Activated T-cell treated with anti-CD3 and anti-CD28 coated beads, Interleukin-2, amount 50 U/mL, for 48 hours (primary cell): ENCODE measurements around the gene GOLGA6A.
"Not testable (repeated sequence)": the region's sequence is repeated elsewhere in the genome, so short reads cannot be mapped to it uniquely, and the experiment has no call there.

Experiments
- DNase-seq, 2 experiments: peaks; one replicate each; pipeline ENCODE4 v3.0.0-alpha.2; 2020

The GOLGA6A gene

DNA sequence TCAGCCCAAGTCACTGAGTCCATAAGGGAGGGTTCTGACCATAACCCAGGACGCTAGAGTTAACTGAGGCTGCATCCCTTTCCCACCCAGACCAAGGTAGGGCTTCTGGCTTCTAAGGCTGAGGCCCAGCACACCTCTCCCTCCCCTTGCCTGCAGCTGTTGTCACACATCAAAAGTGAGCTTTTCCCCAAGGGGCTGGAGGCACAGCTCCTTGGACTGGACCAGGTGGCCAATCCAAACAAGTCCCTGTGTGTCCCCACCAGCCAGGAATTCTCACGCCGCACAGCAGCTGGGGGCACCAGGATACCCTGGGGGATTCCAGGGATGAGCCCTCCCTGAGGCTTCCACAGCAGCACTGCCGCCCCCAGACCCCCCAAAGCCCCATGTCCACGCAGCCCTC, 25.8 kb upstream of the GOLGA6A start:
- no peak for DNase-seq

DNA sequence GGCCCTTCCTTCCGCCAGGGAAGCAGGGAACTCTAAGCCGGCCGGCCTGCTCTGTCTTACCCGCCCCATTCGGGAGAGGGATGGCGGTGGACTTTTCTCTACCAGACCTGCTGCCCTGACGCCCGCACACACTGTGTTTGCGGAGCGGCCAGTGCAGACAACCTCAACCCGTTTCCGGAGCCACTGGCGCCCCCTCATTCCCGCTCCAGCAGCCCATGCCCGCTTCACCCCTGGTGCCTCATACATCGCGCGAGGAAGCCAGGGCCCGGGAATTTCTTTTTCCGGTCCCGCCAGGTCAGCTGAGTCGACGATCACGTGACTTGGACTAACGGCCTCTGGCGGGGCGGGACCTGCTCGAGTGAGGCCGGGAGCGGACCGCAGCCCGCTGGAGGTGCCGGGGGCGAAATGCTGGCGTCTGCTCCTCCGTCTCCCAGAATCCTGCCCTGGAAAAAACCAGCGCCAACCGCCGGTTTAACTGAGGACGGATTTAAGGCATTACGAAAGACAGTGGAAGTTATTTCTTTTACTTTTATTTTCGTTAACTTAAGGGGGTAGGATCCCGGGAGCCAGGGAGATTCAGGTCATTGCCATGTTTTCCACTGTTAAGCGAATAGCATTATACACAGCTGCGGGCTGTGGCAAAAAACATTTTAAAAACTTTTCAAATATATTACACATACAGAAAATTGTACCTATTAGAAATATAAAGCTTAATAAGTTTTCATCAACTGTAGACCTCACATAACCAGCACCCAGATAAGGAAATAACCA, 17.8 kb upstream of the GOLGA6A start:
- DNase-seq: peak; percentile 92 to 94

DNA sequence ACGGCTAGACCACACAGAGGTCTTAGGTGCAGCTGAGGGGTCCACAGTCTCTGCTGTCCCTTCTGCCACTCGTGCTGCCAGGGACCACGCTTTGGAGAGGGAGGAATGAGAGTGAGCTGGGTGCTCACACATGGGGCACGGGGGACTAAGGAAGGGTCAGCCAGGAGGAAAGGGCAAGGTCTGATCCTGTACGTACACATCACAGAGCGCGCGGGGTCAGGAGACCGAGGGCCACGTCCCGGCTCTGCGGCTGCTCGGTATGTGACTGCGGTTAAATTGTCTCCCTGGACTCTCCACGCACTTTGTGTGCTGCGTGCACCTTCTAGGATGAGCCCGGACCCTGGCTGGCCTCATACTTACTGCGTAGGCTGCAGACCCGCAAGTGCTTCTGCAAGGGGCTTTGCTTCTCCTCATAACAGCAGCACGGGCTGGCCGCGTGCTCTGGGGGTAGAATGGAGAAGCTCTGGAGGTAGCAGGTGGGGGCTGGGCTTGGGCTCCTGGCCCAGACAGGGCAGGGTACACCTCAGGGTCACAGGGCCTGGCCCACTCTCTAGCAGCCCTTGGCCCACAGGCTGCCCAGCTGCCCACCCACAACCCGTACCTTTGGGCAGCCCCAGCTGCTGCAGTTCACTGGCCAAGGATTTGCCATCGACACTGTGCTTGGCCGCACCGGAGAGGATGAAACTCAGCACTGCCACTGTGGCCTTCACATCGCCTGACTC, 14.6 kb upstream of the GOLGA6A start:
- DNase-seq: not testable (repeated sequence)

DNA sequence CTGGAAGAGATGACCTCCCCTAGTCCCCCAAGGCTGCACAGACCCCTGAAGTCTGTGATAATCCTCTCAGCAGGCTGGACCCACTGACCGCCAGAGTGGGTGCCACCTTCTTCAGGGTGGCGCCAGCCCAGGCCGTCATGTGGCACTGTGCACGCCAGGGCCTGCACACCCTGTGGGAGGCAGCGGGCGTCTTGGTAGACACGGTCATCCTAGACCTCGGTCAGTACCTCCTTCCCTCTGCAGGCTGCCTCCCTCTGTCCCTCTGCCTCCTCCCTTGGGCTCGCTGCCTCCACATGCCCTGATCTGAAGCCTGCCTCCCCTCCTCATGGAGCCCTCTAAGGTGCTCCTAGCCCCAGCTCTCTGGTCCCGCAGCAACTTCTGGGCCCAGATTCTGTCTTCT, 13.3 kb upstream of the GOLGA6A start:
- DNase-seq: not testable (repeated sequence)

DNA sequence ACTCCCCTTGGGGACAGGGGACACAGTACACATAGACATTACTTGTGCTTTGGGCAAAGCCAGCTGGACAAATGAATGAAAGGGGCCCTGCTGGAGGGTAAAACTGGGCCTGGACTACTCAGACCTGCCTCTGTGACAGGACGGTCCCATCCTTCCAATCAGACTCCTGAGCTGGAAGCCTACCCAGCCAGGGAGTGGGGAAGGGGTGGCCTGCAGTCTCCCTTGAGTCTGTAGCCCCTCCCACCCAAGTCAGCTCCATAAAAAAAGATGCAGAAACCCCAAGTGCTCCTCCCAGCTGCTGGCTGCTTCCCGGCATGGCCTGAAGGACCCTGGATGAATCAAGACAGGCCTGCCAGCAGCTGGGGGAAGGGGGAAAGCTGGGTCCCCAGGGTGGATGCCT, 12.2 kb upstream of the GOLGA6A start:
- not testable (repeated sequence) for DNase-seq

DNA sequence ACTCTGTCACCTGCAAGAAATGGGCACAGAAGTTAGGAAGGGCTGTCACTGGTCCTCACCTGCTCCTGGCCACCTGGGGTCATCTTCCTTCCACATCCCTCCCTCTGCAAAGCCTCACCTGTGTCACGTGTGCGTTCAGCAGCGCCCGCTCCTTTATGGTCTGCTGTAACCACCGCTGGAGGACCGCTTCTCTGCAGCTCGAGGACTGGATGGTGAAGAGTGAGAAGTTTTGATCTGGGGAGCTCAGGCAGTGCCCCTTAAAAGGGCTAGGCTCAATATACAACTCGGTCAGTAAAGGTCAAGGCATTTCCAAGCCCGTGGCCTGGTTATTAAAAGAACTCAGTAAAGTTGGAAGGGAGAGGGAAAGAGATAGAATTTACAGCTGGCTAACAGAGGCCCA, 6.6 kb downstream of the GOLGA6A start:
- DNase-seq: not testable (repeated sequence)

DNA sequence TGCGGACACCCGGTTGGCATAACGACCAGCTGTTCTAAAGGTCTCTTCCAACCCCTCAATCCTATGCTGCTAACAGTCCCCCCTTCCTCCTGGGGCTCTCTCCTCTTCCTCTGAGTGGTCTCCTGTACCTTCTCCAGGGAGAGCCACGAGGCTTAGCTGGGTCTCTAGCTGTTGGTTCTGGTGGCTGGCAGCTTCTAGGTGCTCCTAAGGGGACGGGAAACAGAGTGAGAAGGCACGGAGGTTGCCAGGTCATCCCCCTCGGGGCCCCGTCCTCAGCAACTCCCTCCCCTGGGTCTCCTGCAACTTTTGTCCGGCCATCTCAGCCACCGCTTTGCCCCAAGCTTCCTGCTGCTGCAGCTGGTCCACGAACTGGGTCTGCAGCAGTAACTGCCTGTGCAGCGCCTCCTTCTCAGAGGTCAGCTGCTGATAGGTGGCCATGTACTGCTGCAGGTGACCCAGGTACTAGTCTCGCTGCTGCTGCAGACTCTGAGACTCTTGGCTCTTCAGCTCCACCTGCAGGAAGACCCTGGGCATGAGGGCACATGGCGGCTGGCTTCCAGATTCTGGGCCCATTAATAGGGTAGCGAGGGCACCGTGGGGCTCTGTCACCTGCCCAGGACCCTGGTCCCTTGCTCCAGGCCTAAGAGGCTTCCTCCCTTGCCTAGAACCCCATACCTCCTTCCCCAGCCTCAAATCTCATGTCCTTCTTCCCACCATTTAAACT, 9.6 kb downstream of the GOLGA6A start:
- DNase-seq: peak; percentile 45 to 56

DNA sequence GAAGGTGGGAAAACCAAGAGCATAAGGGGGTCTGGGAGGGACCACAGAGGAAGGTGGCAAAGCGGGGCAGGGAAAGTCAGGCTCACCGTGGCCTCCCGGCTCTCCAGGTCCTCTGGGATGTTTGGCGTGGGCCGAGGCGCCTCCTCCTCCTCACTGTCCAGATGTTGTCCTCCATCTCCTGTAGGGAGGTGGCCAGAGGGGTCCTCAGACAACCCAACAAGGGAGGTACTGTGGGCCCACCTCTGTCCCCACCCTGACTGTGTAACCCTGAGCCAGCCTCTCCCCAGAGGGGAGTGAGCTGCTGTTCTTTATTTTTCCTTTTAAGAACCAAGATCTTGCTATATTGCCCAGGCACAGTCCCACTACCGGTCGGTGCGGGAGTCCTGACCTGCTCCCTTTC, 10.2 kb downstream of the GOLGA6A start:
- not testable (repeated sequence) for DNase-seq

DNA sequence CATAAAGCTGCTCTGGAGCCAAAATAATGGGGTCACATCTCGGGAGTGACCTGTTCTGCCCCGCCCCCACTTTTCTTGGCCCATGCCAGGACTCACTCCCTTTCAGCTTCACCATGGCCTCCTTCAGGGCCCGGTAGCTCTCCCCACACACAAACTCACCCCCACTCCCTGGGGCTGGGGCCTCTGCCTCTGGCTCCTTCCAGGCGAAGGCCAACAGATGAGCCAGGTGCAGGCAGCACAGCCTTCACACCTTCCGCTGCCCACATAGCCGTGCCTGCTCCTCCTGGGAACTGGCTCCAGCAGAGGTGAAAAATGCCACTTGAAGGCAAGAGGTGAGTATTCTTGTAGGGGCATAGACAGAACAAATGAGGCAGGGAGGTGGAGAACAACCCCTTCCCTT, 10.7 kb downstream of the GOLGA6A start:
- DNase-seq: not testable (repeated sequence)

DNA sequence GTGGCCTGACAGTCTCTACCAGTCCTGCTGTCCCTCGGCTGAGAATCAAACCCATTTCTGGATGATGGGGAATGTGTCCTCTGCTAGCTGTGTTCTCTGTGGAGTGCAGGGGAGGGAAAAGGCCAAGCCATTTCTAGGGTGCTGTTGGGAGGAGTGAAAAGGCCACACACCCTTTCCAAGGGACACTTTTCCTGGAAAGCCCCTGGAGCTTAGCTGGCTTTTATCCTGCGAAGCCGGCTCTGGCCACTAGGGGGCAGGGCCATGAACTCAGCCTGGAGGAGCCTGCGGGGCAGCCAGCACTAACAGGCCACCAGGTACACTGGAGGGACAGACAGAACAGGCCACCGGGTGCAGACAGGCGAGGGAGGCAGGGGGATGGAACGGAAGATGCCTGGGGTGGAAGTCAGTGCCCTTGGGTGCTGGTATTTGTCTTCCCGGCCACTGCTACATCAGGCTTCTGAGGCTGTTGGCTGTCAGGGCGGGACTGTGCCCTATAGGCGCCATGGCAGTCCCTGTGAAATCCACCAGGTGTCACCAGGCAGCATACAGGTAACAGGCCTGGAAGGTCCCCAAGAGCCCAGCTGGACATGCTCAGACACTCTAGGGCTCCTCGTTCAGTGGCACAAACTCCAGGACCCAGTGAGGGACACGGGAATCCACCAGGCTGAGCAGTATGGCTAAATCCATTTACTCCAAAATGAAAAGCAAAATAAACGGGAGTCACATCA, 16.5 kb downstream of the GOLGA6A start:
- peak; percentile 74 to 77 for DNase-seq

DNA sequence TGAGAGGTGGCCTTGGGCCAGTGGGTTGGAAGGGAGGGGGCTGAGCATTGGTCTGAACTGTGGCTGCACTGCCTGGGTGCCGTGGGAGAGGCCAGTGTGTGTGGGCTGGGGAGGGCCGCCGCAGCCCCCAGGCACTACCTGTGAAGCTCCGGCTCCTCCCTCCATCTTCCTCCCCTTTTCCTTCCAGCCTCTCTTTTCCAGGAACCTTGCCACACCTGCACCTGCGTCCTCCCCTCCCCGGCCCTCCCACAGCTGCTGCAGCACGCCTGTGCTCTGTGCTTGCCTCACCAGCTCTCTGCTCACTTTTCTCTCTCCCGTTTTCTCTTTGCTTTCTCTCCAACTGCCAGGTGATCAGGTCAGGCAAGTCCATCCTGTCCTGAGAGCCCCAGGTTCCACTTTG, 17.5 kb downstream of the GOLGA6A start:
- peak in 1 of 2 experiments; percentile 14 for DNase-seq

DNA sequence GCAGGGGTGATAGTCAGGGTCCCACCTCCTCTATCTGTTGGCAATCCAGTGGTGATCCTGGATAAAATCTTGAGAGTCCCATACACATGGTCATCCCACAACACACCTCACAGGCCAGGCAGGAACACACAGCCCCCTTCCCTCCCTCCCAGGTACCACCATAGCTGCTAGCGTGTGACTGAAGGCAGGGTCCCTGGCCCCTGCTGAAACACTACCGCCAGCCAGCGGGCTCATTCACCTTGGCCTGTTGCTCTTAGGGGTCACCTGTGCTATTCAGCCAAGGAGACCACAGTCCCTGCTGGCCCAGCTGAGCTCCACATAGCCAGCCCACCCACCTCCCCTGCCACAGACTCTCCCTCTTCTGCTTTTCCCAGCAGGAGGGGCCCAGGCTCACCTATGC, 18.2 kb downstream of the GOLGA6A start:
- DNase-seq: peak in 1 of 2 experiments; percentile 6

DNA sequence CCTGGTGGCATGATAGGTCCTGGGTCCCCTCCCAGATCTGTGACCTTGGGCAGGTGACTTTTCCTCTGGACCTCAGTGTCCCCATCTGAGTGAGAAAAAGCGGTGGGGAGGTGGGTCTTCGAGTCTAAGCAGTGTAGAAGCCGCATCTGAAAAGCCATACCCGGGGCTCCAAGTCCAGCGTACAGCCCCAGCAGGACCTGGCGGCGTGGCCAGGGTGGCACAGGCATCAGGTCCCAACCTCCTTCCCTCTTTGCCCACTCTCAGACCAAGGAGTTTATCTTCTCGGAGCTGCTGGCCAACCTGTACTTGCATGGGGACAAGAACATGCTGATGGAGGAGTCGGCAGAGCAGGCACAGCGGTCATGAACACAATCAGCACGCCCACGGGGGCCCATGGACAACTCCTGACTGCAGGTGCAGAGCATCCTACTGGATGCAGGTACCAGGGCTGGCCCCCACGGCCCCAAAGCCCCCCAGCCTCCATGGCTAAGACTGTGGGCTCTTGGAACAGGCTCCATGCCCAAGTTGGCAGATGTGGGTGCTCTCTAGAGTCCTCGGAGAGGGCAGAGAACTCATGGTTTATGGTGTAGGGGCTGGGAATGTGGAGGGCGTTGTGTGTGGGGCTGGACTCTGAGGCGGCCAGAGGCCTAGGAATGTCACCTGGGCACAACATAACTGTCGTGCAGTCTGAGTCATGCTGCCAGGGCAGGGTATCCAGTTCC, 18.8 kb downstream of the GOLGA6A start:
- peak in 1 of 2 experiments; percentile 10 for DNase-seq

DNA sequence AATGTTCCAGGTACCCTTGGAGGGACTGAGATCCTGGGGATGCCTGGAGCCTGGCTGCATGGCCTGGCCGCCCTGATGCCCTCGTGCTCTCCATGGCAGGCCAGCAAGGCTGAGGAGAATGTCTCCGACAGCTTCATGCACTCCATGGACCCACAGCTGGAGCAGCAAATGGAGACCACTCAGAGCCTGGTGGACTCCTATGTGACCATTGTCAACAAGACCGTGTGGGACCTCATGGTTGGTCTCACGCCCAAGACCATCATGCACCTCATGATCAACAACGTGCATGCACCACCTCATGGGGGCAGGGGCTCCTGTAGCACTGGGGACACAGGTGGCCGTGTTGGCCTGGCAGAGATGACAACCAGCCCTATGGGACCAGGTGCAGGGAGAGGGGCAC, 19.7 kb downstream of the GOLGA6A start:
- DNase-seq: no peak

DNA sequence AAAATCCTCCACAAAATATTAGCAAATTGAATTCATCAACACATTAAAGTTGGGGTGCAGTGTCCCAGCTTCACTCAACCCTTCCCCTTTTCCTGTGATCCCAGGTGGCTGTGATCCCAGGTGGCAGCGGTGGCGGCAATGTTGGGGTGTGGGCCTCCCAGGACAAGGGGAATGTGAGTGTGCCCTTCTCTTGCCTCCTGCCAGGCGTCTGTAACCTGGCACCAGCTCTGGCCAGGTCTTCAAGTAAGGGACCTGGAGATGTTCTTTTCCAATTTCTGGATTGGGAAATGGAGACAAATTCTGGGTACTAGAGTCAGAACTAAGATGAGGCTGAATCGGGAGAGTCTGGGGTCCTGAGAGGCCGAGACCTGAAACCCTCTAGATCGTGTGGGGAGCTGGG, 20.1 kb downstream of the GOLGA6A start:
- DNase-seq: no peak

DNA sequence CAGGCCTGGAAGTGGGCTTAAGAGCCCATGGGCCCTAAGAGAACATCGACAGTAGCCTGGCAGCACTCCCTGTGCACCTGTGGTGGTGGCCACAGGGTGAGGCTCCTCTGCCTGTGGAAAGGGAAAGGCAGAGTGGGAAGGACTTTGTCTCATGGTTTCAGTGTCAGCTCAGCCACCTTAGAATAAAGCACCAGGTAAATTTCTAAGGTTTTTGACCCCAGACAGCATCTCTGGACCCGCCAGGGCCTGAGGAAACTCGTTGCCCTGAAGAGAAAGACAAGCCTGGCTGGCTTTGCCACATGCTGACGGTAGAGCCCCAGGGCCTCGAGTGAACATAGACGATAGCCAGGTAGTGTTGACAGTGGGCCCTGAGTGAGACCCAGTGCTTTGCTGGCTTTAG, 22.1 kb downstream of the GOLGA6A start:
- no peak for DNase-seq

DNA sequence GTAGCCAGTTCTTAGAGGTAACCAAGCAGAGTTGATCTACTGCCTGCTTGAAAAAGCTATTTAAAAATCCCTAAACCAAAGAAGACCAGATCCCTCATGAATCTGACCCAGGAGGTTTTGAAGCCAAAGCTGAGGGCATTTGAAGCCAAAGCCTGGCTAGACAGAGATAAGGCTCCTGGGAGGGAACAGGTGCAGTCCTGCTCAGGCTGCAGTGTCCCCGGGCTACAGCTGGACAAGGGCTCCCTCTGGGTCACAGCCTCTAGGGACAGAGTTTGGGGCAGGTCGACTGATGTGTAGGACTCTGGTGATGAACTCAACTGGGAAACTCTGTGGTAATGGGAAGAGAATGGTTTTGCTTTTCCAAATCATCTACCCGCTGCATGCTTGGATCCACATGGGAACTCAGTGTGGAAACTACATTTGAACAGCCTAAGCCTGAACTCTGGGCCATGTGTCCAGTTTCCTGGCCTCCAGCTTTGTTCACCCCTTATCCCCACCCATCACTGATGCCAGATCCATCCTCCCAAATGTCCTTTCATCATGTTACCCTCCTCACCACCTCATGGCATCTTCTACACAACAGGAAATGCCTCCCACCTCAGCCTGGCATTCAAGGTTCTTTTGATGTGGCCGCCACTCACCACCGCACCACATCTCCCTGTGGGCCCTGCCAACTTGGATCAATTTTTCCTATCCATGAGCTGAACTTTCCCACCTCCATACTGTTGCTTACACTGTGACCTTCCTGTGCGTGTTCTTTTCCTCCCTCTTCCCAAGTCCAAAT, 23.1 kb downstream of the GOLGA6A start:
- DNase-seq: not testable (repeated sequence)

DNA sequence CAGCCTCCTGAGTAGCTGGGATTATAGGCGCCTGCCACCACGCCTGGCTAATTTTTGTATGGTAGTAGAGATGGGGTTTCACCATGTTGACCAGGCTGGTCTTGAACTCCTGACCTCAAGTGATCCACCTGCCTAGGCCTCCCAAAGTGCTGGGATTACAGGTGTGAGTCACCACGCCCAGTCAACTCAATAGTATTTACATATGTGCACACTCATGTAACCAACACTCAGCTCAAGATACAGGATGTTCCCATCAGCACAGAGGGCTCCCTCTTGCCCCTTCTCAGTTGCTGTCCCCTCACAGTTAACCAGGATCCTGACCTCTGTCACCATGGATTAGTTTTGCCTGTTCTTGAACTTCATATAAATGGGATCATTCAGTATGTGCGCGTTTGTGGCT, 26.0 kb downstream of the GOLGA6A start:
- not testable (repeated sequence) for DNase-seq

DNA sequence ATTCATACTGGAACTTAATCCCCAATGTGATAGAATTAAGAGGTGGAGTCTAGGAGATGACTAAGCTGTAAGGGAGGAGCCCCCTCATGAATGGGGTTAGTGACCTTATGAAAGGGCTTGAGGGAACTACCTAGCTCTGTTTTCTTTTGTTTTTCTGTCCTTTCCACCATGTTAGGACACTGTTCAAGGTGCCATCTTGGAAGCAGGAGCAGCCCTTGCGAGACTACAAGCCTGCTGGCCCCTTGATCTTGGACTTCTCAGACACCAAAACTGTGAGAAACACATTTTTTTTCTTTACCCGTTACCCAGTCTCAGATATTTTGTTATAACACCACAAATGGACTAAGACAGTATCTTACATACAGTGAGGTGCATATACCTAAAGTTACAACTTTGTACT, 26.5 kb downstream of the GOLGA6A start:
- DNase-seq: no peak

DNA sequence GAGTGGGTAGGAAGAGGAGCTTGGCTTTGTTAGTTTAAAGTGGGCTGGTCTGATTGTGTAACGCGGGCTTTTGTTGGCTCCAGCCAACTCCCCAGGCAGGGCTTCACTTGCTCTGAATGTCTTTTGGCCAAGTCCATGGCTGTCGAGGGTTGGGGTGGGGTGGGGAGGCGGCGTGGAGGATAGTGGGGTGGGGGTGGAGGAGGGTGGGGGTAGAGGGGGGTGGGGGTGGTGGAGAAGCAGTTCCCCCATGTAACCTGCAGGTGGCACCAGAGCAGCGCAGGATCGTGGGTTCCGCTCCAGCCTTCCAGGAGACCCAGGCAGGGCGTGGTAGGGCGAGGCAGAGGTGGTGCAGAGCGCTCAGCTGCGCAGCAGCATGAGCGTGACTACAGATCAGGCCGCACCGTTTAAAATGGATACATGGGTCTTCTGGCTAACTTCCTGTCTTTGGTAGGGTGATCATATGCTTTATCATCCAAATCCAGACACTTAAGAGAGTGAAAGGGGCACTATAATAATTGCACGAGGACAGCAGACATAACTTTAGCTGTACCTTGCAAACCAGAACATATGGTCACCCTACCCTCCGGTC, 28.3 kb downstream of the GOLGA6A start:
- peak; percentile 78 to 82 for DNase-seq

DNA sequence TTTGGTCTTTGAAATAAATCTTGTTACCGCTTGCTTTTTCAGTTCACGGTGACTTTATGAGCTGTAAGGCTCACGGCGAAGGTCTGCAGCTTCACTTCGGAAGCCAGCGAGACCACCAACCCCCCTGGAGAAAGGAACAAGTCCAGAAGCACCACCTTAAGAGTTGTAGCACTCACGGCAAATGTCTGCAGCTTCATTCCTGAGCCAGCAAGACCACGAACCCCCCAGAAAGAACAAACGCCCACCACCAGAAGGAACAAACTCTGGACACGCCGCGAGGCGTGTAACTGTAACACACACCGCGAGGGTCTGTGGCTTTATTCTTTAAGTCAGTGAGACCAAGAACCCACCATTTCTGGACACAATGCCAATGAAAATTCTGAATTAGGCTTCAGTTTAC, 28.8 kb downstream of the GOLGA6A start:
- DNase-seq: no peak
